Stimulated activated CD4-positive, alpha-beta T cell treated with anti-CD3 and anti-CD28 coated beads, Interleukin-12 subunit alpha, Interleukin-12 subunit beta, amount 100 ng/mL, for 4 hours (primary cell): ENCODE measurements around the gene METTL16.
A peak's percentile ranks its signal among the peaks of the same experiment; 100 is the strongest.

Experiments
- DNase-seq: peaks from one replicate; pipeline ENCODE4 v3.0.0-alpha.2; 2020

Gene METTL16

GRCh38 chr17:2393954-2394749, 117.5 kb downstream of the METTL16 start:
- DNase-seq: no peak

DNA sequence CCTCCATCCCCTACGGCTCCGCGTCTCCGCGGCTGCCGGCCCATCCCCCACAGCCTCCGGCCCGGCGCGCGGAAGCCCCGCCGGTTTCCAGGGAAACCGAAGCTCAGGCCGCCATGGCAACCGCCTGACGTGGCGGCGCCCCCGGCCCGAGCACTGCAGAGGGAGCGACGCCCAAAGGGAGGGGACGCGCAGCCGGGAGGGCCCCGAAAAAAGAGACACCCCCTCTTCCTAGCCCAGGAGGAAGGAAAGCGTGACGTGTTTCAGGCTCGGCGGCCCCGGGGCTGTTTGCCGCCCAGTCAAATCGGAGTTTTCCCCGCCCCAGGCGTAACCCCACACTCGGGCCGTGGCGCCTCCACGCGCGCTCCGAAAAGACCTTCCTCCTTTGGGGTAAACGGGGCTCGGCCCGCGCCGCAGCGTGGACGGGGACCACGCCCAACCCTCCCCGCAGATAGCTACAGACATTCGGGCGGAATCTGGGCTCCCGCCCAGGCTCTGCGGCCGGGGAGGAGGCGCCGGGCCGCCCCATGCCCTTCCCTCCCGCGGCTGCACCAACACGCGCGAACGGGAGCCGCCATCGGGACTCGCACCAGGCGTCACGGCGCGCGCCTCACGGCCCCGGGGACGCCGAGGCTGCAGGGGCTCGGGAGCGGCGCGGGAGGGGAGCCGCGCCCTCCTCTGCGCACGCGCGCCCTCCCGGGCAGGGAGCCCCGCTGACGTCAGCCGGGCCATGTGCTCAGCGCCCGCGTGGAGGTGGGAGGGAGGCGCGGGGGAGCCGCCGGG, 118.3 kb downstream of the METTL16 start:
- DNase-seq: peak; percentile 89

DNA sequence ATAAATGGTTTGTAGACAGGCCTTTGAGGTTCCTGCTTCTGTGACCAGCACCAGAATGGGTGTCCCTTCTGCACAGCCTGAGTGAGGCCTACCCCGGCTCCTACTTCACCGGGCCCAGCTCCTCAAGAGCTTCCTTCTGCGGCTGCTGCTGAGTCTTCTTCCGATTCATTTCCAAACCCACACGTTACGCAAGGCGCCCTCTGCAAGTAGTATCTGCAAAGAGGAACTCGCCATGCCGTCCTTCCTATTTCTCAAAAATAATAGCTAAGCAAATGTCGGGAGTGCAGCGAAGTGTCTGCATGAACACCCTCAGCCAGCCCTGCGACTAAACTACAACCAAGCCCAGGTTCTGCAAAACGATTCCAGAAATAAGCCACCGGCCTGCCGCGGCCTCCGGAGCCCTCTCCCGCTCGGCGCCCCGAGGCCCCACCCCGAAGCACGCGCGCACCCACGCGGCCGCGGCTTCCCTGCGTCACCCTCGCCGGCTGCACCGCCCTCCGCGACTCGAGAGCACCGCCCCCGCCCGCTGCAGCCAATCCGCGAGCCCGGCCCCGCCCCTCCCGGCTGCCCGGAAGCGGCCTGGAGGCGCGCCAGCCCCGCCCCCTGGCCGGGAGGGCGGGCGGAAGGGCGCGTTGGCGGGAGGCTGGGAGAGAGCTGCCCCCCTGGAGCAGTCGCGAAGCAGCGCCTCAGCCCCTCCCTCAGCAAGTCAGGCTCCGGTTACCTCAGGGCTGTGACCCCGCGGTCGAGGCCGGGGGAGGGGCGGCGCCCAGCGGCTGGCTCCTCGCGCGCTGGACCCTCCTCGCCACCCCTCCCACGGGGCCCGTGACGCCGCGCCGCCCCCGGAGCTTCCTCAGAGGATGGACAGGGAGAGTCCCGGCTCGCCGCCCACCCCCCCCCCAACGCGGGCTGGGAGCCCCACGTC, 119.2 kb downstream of the METTL16 start:
- peak; percentile 99 for DNase-seq

- no peak for DNase-seq
Measured at GRCh38 chr17:2391597-2392251, 120.0 kb downstream of the METTL16 start.

GRCh38 chr17:2390199-2390836, 121.4 kb downstream of the METTL16 start:
- DNase-seq: no peak

DNA sequence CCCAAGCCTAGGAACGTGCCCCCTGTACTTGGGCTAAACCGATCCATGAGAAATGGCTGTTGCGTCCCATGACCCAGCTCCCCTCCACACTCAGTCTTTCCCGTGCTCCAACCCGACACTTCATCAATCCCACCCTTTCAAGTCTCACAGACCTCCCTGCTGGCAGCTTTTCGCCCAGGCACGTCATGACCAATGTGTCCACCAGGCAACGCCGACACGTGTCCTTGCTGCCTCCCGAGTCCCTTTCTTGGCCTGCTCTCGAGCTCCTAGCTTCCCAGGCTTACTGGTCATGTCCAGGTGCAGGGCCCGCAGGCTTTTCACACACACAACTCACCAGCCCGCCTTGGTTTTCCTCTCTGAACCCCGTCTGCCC, 123.0 kb downstream of the METTL16 start:
- DNase-seq: no peak

- no peak for DNase-seq
Measured at GRCh38 chr17:2388020-2388682, 123.5 kb downstream of the METTL16 start.

GRCh38 chr17:2387086-2388019, 124.3 kb downstream of the METTL16 start:
- DNase-seq: no peak

DNA sequence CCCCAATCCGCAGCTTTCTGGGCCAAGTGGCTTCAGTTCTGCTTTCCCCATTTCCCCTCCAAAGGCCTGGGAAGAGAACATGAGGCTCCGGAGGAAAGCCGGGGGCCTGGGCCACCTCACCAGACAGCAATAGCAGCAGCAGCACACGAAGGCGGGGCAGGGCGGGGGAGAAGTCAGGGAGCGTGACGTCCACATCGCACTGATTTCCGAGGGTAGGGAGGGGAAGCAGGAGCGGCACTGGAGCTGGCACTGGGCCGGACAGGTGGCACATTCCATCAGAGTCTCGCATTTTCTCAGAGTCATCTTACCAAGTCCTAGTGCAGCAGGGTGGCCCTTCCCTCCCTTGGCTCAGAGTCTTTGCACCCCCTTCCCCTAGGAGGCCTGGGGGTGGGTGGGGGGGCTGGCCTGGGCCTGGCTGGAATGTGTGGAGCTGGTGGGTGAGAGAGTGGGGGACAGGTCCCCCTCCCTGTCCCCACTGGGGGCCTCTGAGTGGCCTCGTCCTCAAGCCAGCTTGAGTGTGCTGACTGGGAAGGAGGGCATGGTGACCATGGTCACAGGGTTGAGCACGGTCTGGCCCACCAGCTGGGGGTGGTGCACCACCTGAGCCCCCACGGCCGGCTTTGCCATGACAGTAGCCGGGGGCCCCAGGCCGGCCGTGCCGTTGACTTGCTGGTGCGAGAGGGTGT, 125.1 kb downstream of the METTL16 start:
- no peak for DNase-seq

DNA sequence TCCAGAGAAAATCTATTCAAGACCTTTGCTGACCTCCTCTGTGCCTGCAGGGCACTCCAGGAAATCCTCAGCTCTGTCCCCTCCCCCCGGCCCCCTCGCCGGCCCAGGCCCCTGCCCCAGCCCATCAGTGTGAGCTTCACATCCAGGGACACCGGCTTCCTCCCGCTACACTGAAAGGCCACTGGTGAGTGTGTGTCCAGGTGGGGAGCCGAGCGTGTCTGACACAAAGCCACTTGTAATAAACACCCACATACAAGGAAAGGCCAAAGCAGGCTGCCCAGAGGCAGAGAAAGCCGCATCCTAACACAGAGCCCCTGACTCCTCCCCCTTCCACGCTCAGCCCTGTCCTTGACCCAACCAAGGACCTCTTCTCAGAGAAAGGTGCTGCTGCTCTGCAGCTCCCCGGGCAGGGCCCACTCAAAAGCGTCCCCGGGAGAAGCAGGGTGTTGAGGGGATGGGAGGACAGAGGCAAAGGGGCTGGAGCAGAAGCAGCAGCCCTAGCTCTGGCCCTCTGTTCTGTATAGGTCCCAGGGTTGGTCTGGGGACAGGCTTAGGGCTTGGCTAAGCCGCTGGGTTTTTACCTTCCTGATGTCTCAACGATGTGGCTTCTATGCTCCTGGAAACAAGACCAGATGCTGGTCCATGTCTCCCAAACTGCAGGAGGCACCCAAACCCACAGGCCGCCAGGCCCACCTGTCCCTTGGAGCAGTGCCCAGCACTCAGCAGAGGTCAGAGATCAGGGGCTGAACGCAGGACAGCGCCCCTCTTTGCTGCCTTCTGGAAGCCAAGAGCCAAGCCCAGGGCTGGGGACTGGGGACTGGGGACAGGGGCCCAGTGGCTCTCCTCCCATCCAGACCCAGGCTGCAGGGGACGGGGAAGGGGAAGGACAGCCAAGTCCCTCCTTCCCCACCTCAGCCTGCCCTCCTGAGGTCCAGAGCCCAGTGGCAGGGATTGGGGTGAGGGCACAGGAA, 126.2 kb downstream of the METTL16 start:
- no peak for DNase-seq

- DNase-seq: no peak
Measured at GRCh38 chr17:2384439-2385127, 127.1 kb downstream of the METTL16 start.

DNA sequence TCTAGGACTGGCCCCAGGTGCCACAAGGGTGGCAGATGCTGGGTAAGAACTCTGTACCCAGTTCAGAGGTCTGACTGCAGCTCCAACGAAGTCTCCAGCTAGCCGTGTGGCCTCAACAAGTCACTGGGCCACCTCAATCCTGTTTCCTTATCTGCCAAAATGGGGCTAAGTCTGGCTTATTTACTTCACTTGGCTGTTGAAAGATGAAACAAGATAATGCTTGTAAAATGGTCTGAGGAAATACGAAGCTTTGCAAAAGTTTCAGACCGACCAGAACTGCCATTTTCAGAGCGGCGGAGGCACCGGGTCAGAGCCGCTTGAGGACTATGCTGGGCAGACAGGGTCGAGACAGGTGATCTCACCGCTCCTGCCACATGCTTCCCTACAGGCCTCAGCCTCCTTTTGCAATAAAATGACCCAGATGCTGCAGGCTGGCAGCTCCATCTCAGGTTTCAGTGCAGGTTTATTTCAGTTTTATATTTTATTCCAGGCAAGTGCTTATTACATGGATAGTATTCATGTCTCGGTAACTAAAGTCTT, 128.0 kb downstream of the METTL16 start:
- no peak for DNase-seq

DNA sequence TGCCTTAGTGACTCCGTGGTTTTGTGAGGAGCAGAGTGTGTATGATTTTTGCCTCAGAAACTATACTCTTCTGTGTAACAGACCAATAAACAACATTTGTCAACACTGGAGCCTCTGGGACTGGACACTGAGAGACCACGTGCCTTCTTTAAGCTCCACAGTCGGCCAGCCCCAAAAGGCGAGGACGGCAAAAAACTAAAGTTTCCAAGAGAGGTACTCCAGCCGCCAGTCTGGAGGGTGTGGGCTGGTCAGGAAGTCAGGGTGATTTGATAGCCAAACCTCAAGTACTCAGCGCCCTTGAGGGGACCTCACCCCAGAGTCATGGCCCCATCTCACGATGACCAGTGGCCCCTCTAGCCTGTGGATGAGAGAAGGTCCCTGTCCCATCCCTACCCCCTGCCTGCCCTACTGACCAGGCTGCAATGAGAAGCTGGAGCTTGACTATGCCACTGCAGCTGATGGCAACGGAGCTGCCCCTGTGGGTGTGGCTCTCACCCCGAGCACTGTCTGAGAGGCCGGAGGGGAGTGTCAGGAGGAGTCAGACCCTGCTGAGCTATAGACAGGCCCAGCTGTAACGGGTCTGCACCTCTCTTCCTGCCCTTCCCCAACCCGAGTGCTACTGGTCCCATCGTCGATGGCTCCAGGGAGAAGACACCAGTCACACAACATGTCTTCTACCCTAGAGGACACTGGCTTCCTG, 130.6 kb downstream of the METTL16 start:
- no peak for DNase-seq

- no peak for DNase-seq
Measured at GRCh38 chr17:2380226-2380922, 131.3 kb downstream of the METTL16 start.

DNA sequence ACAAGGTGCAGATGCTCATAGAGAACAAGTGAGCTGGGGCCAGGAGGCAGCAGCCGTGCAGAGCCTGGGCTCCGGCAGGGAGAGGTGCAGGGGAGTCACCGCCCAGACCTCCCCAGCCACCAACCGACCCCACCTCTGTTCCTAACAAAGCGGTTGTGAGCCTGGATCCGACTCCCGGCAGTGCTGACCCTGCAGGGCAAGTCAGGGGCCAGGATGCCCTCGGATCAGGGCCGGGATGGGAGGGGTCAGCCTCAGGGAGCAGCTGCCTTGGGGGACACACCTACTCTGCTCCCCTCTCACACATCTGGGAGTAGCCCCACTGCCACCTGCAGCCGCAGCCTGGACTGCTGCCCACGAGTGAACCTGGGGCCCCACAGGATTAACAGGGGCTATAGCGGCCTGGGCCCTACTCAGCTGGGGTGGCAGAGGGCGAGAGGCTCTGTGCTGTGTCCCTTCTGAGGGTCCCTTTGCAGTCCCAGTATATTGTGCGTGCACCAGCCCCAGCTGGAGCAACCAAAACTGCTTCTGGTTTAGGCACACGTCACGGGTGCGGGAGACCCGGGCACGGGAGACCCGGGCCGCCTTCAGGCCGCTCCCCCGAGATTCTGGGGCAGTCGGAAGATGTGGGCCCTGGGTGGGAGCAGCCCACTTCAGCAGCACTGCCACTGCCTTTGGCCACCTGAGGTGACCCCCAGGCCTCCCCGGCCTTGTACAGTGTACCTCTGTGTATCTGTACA, 132.0 kb downstream of the METTL16 start:
- no peak for DNase-seq

- no peak for DNase-seq
Measured at GRCh38 chr17:2378905-2379304, 132.8 kb downstream of the METTL16 start.
